ENCODE results near the gene NR2E1.

DNA sequence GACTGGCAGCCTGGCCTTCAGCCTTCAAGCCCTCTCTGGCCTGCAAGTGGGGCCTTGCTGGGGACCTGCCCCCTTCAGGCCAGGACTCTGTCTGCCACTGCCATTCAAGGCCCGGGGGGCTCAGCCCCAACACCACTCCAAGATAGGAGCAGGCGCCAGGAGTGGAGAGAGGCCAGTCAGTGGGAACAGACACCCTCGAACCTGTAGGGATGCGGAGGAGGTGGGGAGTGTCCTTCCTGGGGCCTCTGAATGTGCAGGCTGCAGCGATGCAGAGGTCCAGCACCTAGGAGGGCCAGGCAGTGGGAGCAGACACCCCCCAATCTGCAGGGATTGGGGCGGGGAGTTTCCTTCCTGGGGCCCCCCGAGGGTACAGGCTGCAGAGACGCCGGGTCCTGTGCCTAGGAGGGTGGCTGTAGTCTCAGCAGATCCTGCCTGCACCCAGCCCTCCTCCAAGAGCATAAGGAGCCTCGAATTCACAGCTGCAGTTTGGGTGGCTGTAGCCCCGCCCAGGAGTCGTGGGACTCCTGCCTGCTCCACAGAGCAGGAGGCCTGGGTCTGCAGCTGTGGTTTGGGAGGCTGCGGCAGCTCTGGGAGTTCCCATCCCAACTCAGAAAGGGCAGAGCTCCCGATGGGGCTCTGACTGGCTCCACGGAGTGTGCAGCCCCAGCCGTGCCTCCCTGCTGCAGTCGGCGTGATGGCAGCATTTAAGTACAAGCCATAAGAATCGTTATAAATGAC is 33.1 kb downstream of the NR2E1 start:
- TF ChIP-seq, protein P1, sequence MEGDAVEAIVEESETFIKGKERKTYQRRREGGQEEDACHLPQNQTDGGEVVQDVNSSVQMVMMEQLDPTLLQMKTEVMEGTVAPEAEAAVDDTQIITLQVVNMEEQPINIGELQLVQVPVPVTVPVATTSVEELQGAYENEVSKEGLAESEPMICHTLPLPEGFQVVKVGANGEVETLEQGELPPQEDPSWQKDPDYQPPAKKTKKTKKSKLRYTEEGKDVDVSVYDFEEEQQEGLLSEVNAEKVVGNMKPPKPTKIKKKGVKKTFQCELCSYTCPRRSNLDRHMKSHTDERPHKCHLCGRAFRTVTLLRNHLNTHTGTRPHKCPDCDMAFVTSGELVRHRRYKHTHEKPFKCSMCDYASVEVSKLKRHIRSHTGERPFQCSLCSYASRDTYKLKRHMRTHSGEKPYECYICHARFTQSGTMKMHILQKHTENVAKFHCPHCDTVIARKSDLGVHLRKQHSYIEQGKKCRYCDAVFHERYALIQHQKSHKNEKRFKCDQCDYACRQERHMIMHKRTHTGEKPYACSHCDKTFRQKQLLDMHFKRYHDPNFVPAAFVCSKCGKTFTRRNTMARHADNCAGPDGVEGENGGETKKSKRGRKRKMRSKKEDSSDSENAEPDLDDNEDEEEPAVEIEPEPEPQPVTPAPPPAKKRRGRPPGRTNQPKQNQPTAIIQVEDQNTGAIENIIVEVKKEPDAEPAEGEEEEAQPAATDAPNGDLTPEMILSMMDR (conservative IDR thresholded peaks at IDR 0.05; ENCODE audit: low read depth, low read length): no peak
- TF ChIP-seq MAZ (IDR thresholded peaks at IDR 0.05; ENCODE audit: borderline replicate concordance, low read depth, low read length) (no peak), BHLHE40 (IDR thresholded peaks at IDR 0.05; ENCODE audit: low read depth, low read length) (no peak), POLR2A (IDR thresholded peaks at IDR 0.05; ENCODE audit: low read depth, low read length) (no peak), NFE2L2 (IDR thresholded peaks at IDR 0.05; ENCODE audit: low read depth, low read length) (no peak), MXI1 (IDR thresholded peaks at IDR 0.05; ENCODE audit: borderline replicate concordance, low read depth, low read length) (no peak), CHD1 (IDR thresholded peaks at IDR 0.05; ENCODE audit: low read depth, low read length) (no peak), CEBPB (IDR thresholded peaks at IDR 0.05; ENCODE audit: low read depth, low read length) (no peak)
- TF ChIP-seq, protein P2, sequence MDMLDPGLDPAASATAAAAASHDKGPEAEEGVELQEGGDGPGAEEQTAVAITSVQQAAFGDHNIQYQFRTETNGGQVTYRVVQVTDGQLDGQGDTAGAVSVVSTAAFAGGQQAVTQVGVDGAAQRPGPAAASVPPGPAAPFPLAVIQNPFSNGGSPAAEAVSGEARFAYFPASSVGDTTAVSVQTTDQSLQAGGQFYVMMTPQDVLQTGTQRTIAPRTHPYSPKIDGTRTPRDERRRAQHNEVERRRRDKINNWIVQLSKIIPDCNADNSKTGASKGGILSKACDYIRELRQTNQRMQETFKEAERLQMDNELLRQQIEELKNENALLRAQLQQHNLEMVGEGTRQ (IDR thresholded peaks at IDR 0.05; ENCODE audit: low read depth, low read length): no peak
- TF ChIP-seq, protein P3, sequence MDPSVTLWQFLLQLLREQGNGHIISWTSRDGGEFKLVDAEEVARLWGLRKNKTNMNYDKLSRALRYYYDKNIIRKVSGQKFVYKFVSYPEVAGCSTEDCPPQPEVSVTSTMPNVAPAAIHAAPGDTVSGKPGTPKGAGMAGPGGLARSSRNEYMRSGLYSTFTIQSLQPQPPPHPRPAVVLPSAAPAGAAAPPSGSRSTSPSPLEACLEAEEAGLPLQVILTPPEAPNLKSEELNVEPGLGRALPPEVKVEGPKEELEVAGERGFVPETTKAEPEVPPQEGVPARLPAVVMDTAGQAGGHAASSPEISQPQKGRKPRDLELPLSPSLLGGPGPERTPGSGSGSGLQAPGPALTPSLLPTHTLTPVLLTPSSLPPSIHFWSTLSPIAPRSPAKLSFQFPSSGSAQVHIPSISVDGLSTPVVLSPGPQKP (IDR thresholded peaks at IDR 0.05; ENCODE audit: borderline replicate concordance, low read depth, low read length): no peak

All from IMR-90 (cell line).